CD4-positive, alpha-beta T cell treated with Interleukin-10 for 1 hour (primary cell): ENCODE data around the gene IKZF3.

ENCODE experiments used
- DNase-seq: peaks from one replicate; pipeline ENCODE4 v3.0.0-alpha.2; 2020

Gene IKZF3

GRCh38 chr17:39813631-39814030 lies 50.5 kb downstream of the IKZF3 start:
- DNase-seq: peak; percentile 86

GRCh38 chr17:39812466-39812865 lies 51.6 kb downstream of the IKZF3 start:
- no peak for DNase-seq

GRCh38 chr17:39810939-39811728 lies 53.0 kb downstream of the IKZF3 start:
- DNase-seq: no peak

GRCh38 chr17:39809221-39809620 lies 54.9 kb downstream of the IKZF3 start:
- no peak for DNase-seq

- no peak for DNase-seq
Observed at GRCh38 chr17:39808409-39808997, 55.6 kb downstream of the IKZF3 start.

GRCh38 chr17:39804839-39805238 lies 59.3 kb downstream of the IKZF3 start:
- DNase-seq: no peak

- DNase-seq: no peak
Observed at GRCh38 chr17:39801055-39801454, 63.1 kb downstream of the IKZF3 start.

- DNase-seq: peak; percentile 78
Observed at GRCh38 chr17:39800540-39800939, 63.6 kb downstream of the IKZF3 start.

- no peak for DNase-seq
Observed at GRCh38 chr17:39799395-39799794, 64.7 kb downstream of the IKZF3 start.

GRCh38 chr17:39794249-39794970 lies 69.7 kb downstream of the IKZF3 start:
- DNase-seq: peak; percentile 57

GRCh38 chr17:39793301-39793872 lies 70.7 kb downstream of the IKZF3 start:
- no peak for DNase-seq

- no peak for DNase-seq
Observed at GRCh38 chr17:39792526-39793221, 71.4 kb downstream of the IKZF3 start.

GRCh38 chr17:39791111-39791992 lies 72.8 kb downstream of the IKZF3 start:
- DNase-seq: peak; percentile 64

GRCh38 chr17:39787743-39788484 lies 76.2 kb downstream of the IKZF3 start:
- DNase-seq: no peak

GRCh38 chr17:39787041-39787440 lies 77.1 kb downstream of the IKZF3 start:
- no peak for DNase-seq

- no peak for DNase-seq
Observed at GRCh38 chr17:39782980-39783379, 81.1 kb downstream of the IKZF3 start.

GRCh38 chr17:39782481-39782880 lies 81.6 kb downstream of the IKZF3 start:
- no peak for DNase-seq

GRCh38 chr17:39781861-39782213 lies 82.3 kb downstream of the IKZF3 start:
- no peak for DNase-seq

- no peak for DNase-seq
Observed at GRCh38 chr17:39781031-39781860, 82.9 kb downstream of the IKZF3 start.
